Skeletal muscle tissue (tissue), 4 donors: Measurements from ENCODE around the gene PDE3B. TPM values are rescaled to one million over a fixed set of nuclear protein-coding genes. Genes with fewer than 3 reads are reported as not detected.
"Not testable (repeated sequence)": the region's sequence is repeated elsewhere in the genome, so short reads cannot be mapped to it uniquely, and the experiment has no call there.

Source experiments
- H3K27ac ChIP-seq: one replicate; pipeline ENCODE4 v1.7.0; 2013; ENCODE audit warnings: mild to moderate bottlenecking, low read depth, low read length, inconsistent platforms
- H3K27me3 ChIP-seq, 3 donors: one replicate each; pipeline ENCODE4 v1.7.0; 2013; ENCODE audit warnings: low read length in 3 of 3; ENCODE audit not compliant: control insufficient read depth in 3 of 3, insufficient read depth in 3 of 3
- H3K36me3 ChIP-seq, 3 donors: one replicate each; pipeline ENCODE4 v1.7.0; 2013; ENCODE audit warnings: low read length in 3 of 3; ENCODE audit not compliant: control insufficient read depth in 3 of 3, insufficient read depth in 3 of 3
- H3K4me1 ChIP-seq, 3 donors: one replicate each; pipeline ENCODE4 v1.7.0; 2013; ENCODE audit warnings: low read length in 3 of 3, mild to moderate bottlenecking in 3 of 3; ENCODE audit not compliant: control insufficient read depth in 3 of 3, insufficient read depth in 3 of 3
- H3K4me3 ChIP-seq, 3 donors: one replicate each; pipeline ENCODE4 v1.7.0; 2013; ENCODE audit warnings: low read length in 3 of 3
- H3K9ac ChIP-seq, 3 donors: one replicate each; pipeline ENCODE4 v1.7.0; 2013; ENCODE audit warnings: low read length in 3 of 3, mild to moderate bottlenecking in 3 of 3, moderate library complexity in 2 of 3, low read depth in 1 of 3
- H3K9me3 ChIP-seq, 3 donors: one replicate each; pipeline ENCODE4 v1.7.0; 2013; ENCODE audit warnings: low read length in 3 of 3; ENCODE audit not compliant: control insufficient read depth in 3 of 3
- total RNA-seq: library from RNA; depleted of rRNA; stranded (reverse); fragments of >200 nt; gene quantifications from one replicate; pipeline ENCODE4 v1.2.3, GENCODE V29; 2014
- donor health status: Osteomylitis.

The PDE3B gene
- total RNA-seq, 1 donor from 2014 or later, result 5.2 TPM

GRCh38 chr11:14695656-14696055 lies 52.1 kb downstream of the PDE3B start:
- H3K36me3 ChIP-seq, result not testable (repeated sequence)

DNA sequence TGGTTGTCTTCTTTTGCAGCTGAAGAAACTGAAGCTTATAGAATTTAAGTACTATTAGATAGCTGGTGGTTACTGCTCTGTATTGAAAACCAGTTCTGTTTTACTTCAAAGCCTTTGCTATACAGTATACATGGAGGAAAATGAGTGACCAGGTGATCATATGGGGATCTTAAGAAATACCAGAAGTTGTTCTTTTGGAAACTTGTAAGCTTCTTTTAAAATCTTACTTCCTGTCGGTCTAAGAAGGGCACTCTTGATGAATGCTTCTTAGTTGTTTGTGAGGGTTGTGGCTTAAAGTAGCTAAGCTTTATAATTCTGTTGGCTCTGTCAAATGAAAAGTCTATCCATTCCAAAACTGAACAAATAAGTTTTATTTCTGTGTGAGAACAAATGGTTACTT lies 55.2 kb downstream of the PDE3B start:
- Histone ChIP-seq H3K27me3 (no peaks in the 10 kb centered on the region), H3K27ac (no peak overlapping the region), H3K36me3 (no peaks in the 10 kb centered on the region), H3K4me1 (no peaks in the 10 kb centered on the region), H3K4me3 (no peak overlapping the region), H3K9me3 (no peaks in the 10 kb centered on the region), H3K9ac (no peak overlapping the region)

More at GRCh38 chr11:14695656-14696055, 52.1 kb downstream of the PDE3B start:
- not testable (repeated sequence) for H3K4me3 ChIP-seq, H3K9me3 ChIP-seq, H3K9ac ChIP-seq, H3K4me1 ChIP-seq, H3K27ac ChIP-seq, H3K27me3 ChIP-seq

- H3K4me3 ChIP-seq, result no peak overlapping the region
- H3K36me3 ChIP-seq, result no peaks in the 10 kb centered on the region
- H3K4me1 ChIP-seq, result no peaks in the 10 kb centered on the region
- H3K9me3 ChIP-seq, result no peaks in the 10 kb centered on the region
- no peak overlapping the region for H3K9ac ChIP-seq
- H3K27ac ChIP-seq, result no peak overlapping the region
- H3K27me3 ChIP-seq, result no peaks in the 10 kb centered on the region
These were observed 57.0 kb downstream of the PDE3B start for GRCh38 chr11:14700593-14700992.

DNA sequence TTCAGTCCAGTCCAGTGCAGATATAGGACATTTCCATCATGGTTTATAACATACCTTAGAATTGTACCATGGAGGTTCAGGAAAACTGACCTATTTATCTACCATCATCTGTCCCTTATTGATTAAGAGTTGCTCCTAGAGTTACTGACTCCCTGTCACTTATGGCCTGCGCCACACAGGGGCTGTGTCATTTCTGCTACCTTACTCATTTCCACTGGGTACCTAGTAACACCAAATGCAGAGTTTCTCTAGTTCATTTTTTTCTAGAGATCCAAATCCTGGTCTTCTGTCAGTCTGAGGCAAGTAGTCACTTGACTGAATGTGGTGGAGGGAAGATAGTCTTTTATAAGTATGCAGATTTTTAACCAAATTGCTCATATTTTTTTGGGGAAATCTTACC lies 59.2 kb downstream of the PDE3B start:
- Histone ChIP-seq H3K27me3 (no peaks in the 10 kb centered on the region), H3K9ac (no peak overlapping the region), H3K9me3 (no peaks in the 10 kb centered on the region), H3K36me3 (no peaks in the 10 kb centered on the region), H3K4me1 (no peaks in the 10 kb centered on the region), H3K27ac (no peak overlapping the region), H3K4me3 (no peak overlapping the region)

DNA sequence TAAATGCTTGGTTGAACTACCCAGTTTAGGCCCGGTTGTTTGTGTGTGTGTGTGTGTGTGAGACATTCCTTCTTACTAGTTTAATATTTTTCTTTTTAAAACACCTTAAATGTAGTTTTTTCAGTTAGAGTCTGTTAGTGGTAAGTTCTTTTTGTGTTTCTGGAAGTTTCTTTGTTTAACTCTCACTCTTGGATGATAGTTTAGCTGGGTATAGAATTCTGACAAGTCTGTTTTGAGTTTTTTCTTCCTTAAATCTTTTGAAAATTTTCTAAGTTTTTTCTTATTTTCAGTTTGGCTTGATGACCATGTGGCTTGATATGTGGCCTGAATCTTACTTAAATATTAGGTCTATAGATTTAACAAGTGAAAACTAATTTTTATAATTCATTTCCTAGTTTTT lies 60.1 kb downstream of the PDE3B start:
- Histone ChIP-seq H3K27ac (no peak overlapping the region), H3K9ac (no peak overlapping the region), H3K9me3 (no peaks in the 10 kb centered on the region), H3K4me1 (no peaks in the 10 kb centered on the region), H3K4me3 (no peak overlapping the region), H3K36me3 (no peaks in the 10 kb centered on the region), H3K27me3 (no peaks in the 10 kb centered on the region)

DNA sequence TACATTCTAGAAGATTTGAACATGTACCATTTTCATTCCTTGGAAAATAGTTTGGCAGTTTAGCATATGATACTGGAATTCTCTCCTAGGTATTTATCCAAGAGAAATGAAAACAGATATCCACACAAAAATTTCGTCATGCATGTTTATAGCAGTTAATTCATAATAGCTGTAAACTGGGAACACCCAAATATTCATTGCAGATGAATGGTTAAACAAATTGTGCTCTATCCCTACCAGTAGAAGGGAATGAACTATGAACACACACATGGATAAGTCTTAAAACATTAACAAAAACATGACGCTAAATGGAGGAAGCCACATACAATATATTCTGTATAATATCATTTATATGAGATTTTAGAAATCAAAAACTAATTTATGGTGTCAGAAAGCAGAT lies 61.5 kb downstream of the PDE3B start:
- H3K4me1 ChIP-seq, result no peaks in the 10 kb centered on the region
- no peaks in the 10 kb centered on the region for H3K9me3 ChIP-seq
- no peaks in the 10 kb centered on the region for H3K27me3 ChIP-seq
- no peak overlapping the region for H3K4me3 ChIP-seq
- H3K27ac ChIP-seq, result no peak overlapping the region
- H3K36me3 ChIP-seq, result no peaks in the 10 kb centered on the region
- no peak overlapping the region for H3K9ac ChIP-seq

- Histone ChIP-seq H3K4me3 (no peak overlapping the region), H3K4me1 (no peaks in the 10 kb centered on the region)
These were observed 70.1 kb downstream of the PDE3B start for GRCh38 chr11:14713496-14714244.

GRCh38 chr11:14715669-14716068 lies 72.1 kb downstream of the PDE3B start:
- H3K4me3 ChIP-seq, H3K4me1 ChIP-seq, H3K9ac ChIP-seq, H3K9me3 ChIP-seq, H3K36me3 ChIP-seq, H3K27me3 ChIP-seq, H3K27ac ChIP-seq: not testable (repeated sequence)

More at GRCh38 chr11:14713496-14714244, 70.1 kb downstream of the PDE3B start:
- no peak overlapping the region for H3K27ac ChIP-seq
- no peak overlapping the region for H3K9ac ChIP-seq
- no peaks in the 10 kb centered on the region for H3K36me3 ChIP-seq
- peaks cover 0 to 3% (median 0%) of the 10 kb centered on the region in 3 donors for H3K9me3 ChIP-seq
- H3K27me3 ChIP-seq, result no peaks in the 10 kb centered on the region

- Histone ChIP-seq H3K27ac (no peak overlapping the region), H3K9ac (no peak overlapping the region), H3K4me1 (no peaks in the 10 kb centered on the region), H3K27me3 (no peaks in the 10 kb centered on the region), H3K36me3 (no peaks in the 10 kb centered on the region), H3K9me3 (no peaks in the 10 kb centered on the region), H3K4me3 (no peak overlapping the region)
These were observed 78.9 kb downstream of the PDE3B start for GRCh38 chr11:14722496-14722895.

DNA sequence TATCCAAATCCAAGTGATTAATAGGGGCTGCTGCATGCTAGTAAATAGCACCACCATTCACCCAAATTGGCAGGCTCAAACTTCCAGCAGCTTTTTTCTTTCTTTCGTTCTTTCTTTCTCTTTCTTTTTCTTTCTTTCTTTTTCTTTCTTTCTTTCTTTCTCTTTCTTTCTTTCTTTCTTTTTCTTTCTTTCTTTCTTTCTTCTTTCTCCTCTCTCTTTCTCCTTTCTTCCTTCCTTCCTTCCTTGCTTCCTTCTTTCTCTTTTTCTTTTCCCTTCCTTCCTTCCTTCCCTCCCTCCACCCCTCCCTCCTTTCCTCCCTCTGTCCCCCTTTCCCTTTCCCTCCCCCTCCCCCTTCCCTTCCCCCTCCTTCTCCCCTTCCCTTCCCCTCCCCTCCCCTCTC lies 81.5 kb downstream of the PDE3B start:
- H3K27ac ChIP-seq, result no peak overlapping the region
- no peaks in the 10 kb centered on the region for H3K4me1 ChIP-seq
- no peak overlapping the region for H3K9ac ChIP-seq
- no peaks in the 10 kb centered on the region for H3K36me3 ChIP-seq
- H3K27me3 ChIP-seq, result no peaks in the 10 kb centered on the region
- no peak overlapping the region for H3K4me3 ChIP-seq
- H3K9me3 ChIP-seq, result no peaks in the 10 kb centered on the region
